Measurements from ENCODE around the gene KY. TPM values are rescaled to one million over a fixed set of nuclear protein-coding genes. Genes with fewer than 3 reads are reported as not detected.
A peak's percentile ranks its signal among the peaks of the same experiment; 100 is the strongest.

The KY gene
- total and polyA plus RNA-seq, 2 of the 8 experiments (the other 6 are each of a cell fraction or from before 2014, with no cell fraction given), result not detected

DNA sequence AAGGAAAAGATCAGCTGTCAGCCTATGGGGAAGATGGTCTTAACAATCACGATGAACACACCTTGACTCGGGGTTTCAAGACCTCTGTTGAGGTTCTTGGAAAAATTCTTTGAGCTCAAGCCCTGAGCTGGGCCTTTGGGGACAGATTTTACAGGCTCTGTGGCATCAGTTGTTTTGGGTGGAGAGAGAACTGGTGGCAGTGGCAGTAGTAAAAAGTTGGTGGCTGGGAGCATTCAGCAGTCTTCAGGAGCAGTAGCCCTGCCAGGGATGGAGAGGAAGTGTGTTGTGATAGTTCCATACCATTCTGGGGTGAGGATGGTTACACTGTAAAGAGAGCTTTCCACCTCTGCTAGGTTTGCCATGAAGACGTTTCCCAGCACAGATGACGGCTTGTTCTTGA lies 4.9 kb upstream of the KY start:
- H3K4me2 ChIP-seq (ENCODE audit: insufficient read depth in 1 of 2, low read depth in 2 of 2, low read length in 2 of 2), result no peak overlapping the region
- no peak overlapping the region for H4K91ac ChIP-seq (replicated peaks; ENCODE audit: insufficient read length, low read length)
- H3K79me2 ChIP-seq (ENCODE audit: control insufficient read depth in 1 of 2, insufficient read depth in 2 of 2, low read length in 2 of 2), result no peaks in the 10 kb centered on the region
- H2AFZ ChIP-seq (ENCODE audit: low read length), result no peak overlapping the region
- H2BK12ac ChIP-seq (ENCODE audit: low read depth, low read length), result no peak overlapping the region
- H3K27ac ChIP-seq (ENCODE audit: low read depth, low read length), result no peak overlapping the region
- H4K20me1 ChIP-seq (replicated peaks in 1 of 2; ENCODE audit: control insufficient read depth in 1 of 2, insufficient read depth in 2 of 2, low read length in 2 of 2), result peaks cover 2 to 10% of the 10 kb centered on the region in 2 experiments
- DNase-seq (ENCODE audit: low read depth in 1 of 2, low spot score in 2 of 2) (peak in 1 of 2 experiments; percentile 22), FAIRE-seq (no peak)
- H3K4me1 ChIP-seq (replicated peaks in 1 of 4; ENCODE audit: control insufficient read depth in 3 of 4, insufficient read depth in 4 of 4, low read length in 3 of 4), result peaks cover 0 to 6% (median 2%) of the 10 kb centered on the region in 4 experiments; a peak in 5 of 7 replicates
- H2AK5ac ChIP-seq (ENCODE audit: low read depth, low read length), result no peak overlapping the region
- H3K56ac ChIP-seq (replicated peaks; ENCODE audit: insufficient read length, low read depth, low read length), result no peak overlapping the region
- ChIA-PET POLR2A (ENCODE audit: partially characterized antibody) (no interaction called here), CTCF (ENCODE audit: partially characterized antibody) (interaction anchor here (1.3 to 9.4 kb wide), 4 partner anchors 11 to 55 kb away, joined by 3 to 78 read pairs (median 23); no protein-coding TSS in a partner anchor)
- H4K5ac ChIP-seq (ENCODE audit: insufficient read length, low read depth, low read length), result no peak overlapping the region
- H3K36me3 ChIP-seq (ENCODE audit: control insufficient read depth in 2 of 4, insufficient read depth in 4 of 4, low read length in 3 of 4), result no peaks in the 10 kb centered on the region
- peaks cover 31 to 59% (median 56%) of the 10 kb centered on the region in 4 experiments for H3K27me3 ChIP-seq (replicated peaks in 1 of 4; ENCODE audit: control insufficient read depth in 3 of 4, extremely low read depth in 1 of 4, insufficient read depth in 3 of 4, low read length in 3 of 4)
- H2BK120ac ChIP-seq (replicated peaks; ENCODE audit: low read depth, low read length), result no peak overlapping the region
- no peak overlapping the region for H3K9ac ChIP-seq (replicated peaks in 1 of 4; ENCODE audit: extremely low read depth in 1 of 4, low read depth in 3 of 4, low read length in 3 of 4)
- H3K14ac ChIP-seq (ENCODE audit: insufficient read length), result no peak overlapping the region
- H3K79me1 ChIP-seq (ENCODE audit: low read depth, low read length), result no peaks in the 10 kb centered on the region
- H3K4me3 ChIP-seq (ENCODE audit: extremely low read depth in 1 of 4, insufficient read depth in 2 of 4, low read depth in 3 of 4, low read length in 4 of 4), result no peak overlapping the region
- no peak overlapping the region for H3K23ac ChIP-seq (ENCODE audit: insufficient read length)
- no peak overlapping the region for H2BK5ac ChIP-seq (ENCODE audit: low read depth, low read length)
- no peak overlapping the region for H3K18ac ChIP-seq (ENCODE audit: extremely low read depth, low read length)
- no peak overlapping the region for H4K8ac ChIP-seq (ENCODE audit: extremely low read depth, insufficient read depth, low read length)
- no peaks in the 10 kb centered on the region for H3K9me3 ChIP-seq (ENCODE audit: insufficient read depth in 2 of 2, low read depth in 1 of 2, low read length in 1 of 2)
- peaks cover 5% of the 10 kb centered on the region; the same call in 1 of the 2 replicates for H3K23me2 ChIP-seq (ENCODE audit: low read depth, low read length)
- WGBS, 2 experiments (ENCODE audit: extremely low coverage in 1 of 2, insufficient coverage in 1 of 2, insufficient read length in 1 of 2, insufficient replicate concordance in 2 of 2, low coverage in 1 of 2, low lambda C conversion rate in 2 of 2, missing lambda C conversion rate in 1 of 2), result 81% methylated on average over 4 of the region's 4 CpGs; no CpG with 5 or more reads in 1 of the 2 experiments
- no peak overlapping the region for H2BK15ac ChIP-seq (ENCODE audit: low read length)
- no peak overlapping the region for H3K4ac ChIP-seq (replicated peaks; ENCODE audit: insufficient read length, low read depth, low read length)
- H2BK20ac ChIP-seq (ENCODE audit: low read length), result no peak overlapping the region
- no peak for TF ChIP-seq TBP (IDR thresholded peaks at IDR 0.05; ENCODE audit: low read depth, low read length)
- no peak for TF ChIP-seq RBBP5 (IDR thresholded peaks at IDR 0.05; ENCODE audit: borderline replicate concordance, low read depth, low read length)
- no peak for TF ChIP-seq EP300 (IDR thresholded peaks at IDR 0.05; ENCODE audit: borderline replicate concordance in 1 of 2, low read depth in 2 of 2, low read length in 2 of 2)
- TF ChIP-seq, protein P1, sequence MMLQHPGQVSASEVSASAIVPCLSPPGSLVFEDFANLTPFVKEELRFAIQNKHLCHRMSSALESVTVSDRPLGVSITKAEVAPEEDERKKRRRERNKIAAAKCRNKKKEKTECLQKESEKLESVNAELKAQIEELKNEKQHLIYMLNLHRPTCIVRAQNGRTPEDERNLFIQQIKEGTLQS (IDR thresholded peaks at IDR 0.05; ENCODE audit: insufficient read depth, low read depth, low read length), result no peak
- no peak for TF ChIP-seq PHF8 (conservative IDR thresholded peaks at IDR 0.05; ENCODE audit: low read depth, low read length)
- TF ChIP-seq TCF12 (IDR thresholded peaks at IDR 0.05; ENCODE audit: low read depth, low read length), result no peak
- TF ChIP-seq JUN (IDR thresholded peaks at IDR 0.05; ENCODE audit: low read depth, low read length), result no peak
- no peak for TF ChIP-seq ZNF274 (IDR thresholded peaks at IDR 0.05; ENCODE audit: borderline replicate concordance, extremely low read depth, low read length)
- no peak for TF ChIP-seq NRF1 (IDR thresholded peaks at IDR 0.05; ENCODE audit: low read depth, low read length)
- no peak for TF ChIP-seq TAF7 (optimal IDR thresholded peaks at IDR 0.05; ENCODE audit: borderline replicate concordance, low read depth, low read length)
- no peak for TF ChIP-seq HDAC2 (IDR thresholded peaks at IDR 0.05; ENCODE audit: borderline replicate concordance in 1 of 2, low read depth in 2 of 2, low read length in 2 of 2)

All from H1 (cell line).